HG03432 (cell line): ENCODE results near the gene IL9R.
"Not testable (repeated sequence)": the region's sequence is repeated elsewhere in the genome, so short reads cannot be mapped to it uniquely, and the experiment has no call there.

ENCODE experiments used
- ATAC-seq: cut with Tn5 transposase; IDR thresholded peaks from one replicate; pipeline ENCODE4 v1.9.1; 2021; ENCODE audit warnings: mild to moderate bottlenecking, moderate library complexity; ENCODE audit not compliant: unreplicated experiment

The IL9R gene

DNA sequence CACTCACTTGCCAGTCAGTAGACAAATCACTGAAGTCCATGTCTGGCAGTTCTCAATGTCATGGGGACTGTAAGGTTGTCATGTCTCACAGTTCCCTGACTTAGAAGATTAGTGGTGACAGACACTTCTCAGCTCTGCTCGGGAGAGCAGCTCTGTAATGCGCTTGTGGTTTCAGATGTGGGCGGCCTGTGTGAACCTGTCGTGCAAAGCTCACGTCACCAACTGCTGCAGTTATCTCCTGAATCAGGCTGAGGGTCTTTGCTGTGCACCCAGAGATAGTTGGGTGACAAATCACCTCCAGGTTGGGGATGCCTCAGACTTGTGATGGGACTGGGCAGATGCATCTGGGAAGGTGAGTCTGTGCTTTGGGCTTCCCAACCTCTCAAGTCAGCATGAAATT, at the start of gene IL9R:
TSS of gene IL9R (plus strand) at position 261 of the 400 bp plus-strand sequence. CDS start at position 325, 64 bp downstream.
- ATAC-seq, result peak; percentile 83

DNA sequence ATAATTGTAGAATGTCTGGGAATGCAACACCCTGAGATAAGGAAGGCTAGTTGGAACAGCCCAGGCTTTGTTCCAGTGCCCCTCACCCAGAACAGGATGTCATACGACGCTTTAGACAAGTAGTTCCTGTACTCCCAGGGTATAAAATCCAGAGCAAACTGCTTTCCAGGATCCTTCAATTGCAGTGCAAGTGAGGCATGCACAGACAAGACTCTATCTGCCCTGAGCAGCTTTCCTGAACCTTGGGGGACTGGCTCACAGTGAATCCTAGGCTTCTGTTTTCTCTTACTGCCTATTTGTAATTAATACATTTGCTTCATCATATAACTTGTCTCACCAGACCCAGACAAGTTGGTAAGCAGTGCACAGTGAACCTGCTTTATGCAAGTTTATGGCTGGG, 48.4 kb upstream of the IL9R start:
- ATAC-seq, result no peak

DNA sequence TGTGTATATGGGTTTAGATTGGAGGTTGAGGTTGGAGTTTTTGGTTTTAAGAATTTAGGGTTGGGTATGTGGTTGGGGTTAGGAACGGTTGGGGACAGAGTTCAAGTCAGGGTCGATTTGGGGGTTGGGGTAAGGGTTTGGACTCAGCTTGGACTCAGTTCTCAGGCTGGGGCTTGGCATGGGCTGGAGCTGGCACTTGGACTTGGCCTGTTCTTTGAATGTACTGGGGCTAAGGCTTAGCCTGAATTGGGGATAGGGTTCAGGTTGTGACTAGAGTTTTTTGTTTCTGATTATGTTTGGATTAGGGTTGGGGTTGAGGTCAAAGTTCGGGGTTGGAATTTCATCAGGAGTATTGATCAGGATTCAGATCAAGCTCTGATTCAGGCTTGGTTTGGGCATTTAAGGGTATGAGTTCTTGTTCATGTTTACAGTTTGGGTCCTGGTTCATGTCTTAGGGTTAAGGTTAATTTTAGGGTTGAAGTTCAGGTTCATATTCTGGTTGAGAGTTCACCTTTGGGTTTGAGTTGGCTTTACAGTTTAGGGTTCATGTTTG, 46.2 kb upstream of the IL9R start:
- no peak for ATAC-seq

DNA sequence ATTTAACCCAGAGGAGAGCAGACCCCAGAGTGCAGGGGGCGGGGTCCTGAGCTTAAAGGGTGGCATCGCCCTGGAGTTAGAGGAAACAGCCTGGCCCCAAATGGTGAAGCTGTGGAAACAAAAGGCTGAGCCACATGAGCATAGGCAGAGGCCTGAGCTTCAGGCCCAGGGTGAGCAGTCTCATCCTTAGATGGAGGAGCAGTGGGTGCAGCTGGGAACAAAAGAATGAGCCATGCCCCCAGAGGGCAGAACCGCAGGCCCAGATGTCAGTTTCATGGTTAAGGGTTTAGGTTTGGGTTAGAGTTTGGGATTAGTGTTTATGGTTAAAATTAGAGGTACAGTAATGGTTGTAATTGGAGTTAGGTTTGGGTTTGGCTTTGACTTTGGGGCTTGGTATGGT, 44.4 kb upstream of the IL9R start:
- no peak for ATAC-seq

DNA sequence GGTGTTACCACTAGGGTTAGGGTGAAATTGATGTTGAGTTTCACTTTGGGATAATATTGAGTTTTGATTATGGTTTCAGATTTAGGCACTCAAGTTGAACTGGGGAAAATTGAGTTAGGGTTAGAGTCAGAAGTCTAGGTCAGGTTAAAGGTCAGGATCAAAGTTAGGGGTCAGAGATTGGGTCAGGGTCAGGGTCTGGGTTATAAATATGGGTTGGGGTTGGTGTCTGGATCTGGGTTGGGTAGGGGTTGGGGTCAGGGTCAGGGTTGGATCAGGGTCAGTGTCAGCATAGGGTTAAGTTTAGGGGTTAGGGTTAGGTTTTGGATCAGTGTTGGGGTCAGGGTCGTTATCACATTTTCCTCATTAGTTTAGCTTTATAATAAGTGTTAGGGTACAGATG, 42.7 kb upstream of the IL9R start:
- ATAC-seq, result no peak

- no peak for ATAC-seq
Measured at GRCh38 chrX:155956099-155956498, 41.4 kb upstream of the IL9R start.

DNA sequence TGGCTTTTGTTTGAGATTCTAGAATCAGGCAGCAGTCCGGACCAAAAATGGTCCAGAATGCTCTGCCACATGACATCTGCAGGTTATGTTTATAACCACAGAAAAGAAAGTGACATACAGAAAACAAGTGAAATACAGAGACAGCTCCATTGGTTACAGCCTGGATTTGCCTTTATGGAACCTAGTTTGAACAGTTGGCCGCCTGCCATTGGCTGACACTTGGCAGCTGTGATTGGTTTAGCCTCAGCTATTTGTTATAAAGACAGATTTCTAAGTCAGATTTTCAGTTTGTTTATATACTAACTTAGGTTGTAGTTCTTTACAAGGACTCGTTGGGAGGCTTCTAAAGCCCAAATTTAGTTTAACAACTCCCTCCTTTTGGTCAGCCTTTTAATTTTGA, 40.8 kb upstream of the IL9R start:
- ATAC-seq, result no peak

GRCh38 chrX:155957843-155958242, 39.7 kb upstream of the IL9R start:
- ATAC-seq, result no peak

DNA sequence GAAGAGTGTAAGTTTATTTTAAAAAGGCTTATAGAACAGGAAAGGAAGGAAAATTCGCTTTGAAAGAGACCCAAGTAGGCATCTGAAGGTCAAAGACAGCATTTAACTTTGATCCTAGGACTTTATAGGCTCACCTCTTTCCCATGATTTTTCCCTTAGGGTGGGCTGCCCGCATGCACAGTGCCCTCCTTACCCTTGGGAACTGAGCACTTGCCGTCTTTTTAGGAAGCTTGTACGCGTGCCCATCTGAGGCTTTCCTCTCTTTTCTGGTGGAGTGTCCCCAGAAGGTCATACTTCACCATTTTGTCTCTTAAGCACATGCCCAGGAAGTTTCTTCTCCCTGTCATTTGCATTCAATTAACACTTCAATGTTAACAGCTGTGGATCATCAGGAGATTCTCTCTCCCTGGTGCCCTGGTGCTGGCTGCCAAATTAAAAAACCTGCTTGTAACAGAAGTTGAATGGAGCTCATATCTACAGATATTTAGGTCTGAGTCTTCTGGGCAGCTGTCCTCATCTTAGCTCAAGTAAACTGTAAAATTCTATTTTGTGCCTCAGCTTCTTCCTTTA, 38.4 kb upstream of the IL9R start:
- no peak for ATAC-seq

- no peak for ATAC-seq
Measured at GRCh38 chrX:155962906-155963305, 34.6 kb upstream of the IL9R start.

DNA sequence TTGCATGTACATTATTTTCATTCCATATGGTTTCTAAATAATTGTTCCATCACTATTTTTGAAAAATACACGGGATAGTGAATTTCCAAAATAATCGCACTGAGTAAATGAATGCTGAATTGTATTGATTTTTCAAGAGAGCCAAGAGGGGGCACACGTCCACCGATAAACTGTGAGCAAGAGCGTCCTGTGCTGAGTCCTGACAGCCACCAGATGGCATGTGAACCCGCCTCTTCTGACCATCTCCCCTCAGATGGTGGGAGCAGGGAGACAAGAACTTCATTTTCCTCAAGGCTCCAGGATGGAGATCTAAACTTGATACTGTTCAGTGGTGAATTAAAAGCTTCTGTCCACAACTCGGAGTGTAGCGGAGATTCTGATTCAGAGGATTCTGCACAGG, 30.6 kb upstream of the IL9R start:
- ATAC-seq, result no peak

- no peak for ATAC-seq
Measured at GRCh38 chrX:155967653-155968325, 29.7 kb upstream of the IL9R start.

GRCh38 chrX:155968326-155968661, 29.2 kb upstream of the IL9R start:
- ATAC-seq, result no peak

GRCh38 chrX:155968791-155969190, 28.7 kb upstream of the IL9R start:
- ATAC-seq, result no peak

GRCh38 chrX:155971658-155972057, 25.8 kb upstream of the IL9R start:
- not testable (repeated sequence) for ATAC-seq

- ATAC-seq, result not testable (repeated sequence)
Measured at GRCh38 chrX:155972241-155972640, 25.3 kb upstream of the IL9R start.

DNA sequence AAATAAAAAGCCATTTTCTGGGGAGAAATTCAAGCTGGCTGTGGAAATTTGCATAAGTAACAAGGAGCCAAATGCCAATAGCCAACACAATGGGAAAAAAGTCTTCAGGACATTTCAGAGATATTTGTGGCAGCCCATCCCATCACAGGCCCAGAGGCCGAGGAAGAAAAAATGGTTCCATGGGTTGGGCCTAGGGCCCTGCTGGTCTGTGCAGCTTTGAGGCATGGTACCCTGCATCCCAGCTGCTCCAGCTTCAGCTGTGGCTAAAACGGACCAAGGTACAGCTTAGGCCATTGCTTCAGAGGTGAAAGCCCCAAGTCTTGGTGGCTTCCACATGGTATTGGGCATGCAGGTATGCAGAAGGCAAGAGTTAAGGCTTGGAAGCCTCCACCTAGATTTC, 14.2 kb upstream of the IL9R start:
- ATAC-seq, result no peak

GRCh38 chrX:155985208-155985607, 12.3 kb upstream of the IL9R start:
- ATAC-seq, result no peak

- ATAC-seq, result not testable (repeated sequence)
Measured at GRCh38 chrX:155986995-155987394, 10.5 kb upstream of the IL9R start.

GRCh38 chrX:155988859-155989258, 8.6 kb upstream of the IL9R start:
- no peak for ATAC-seq

DNA sequence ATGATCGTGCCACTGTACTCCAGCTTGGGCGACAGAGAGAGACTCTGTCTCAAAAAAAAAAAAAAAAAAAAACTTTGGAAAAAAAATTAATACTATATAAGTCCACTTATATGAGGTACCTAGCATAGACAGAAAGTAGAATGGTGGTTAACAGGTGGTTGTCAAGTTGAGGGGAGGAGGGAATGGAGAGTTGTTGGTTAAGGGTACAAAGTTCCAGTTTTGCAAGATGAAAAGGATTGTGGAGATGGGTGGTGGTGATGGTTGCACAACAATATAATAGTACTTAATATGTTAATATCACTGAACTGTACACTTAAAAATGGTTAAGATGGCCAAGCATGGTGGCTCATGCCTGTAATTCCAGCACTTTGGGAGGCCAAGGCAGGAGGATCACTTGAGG, 4.1 kb upstream of the IL9R start:
- ATAC-seq, result no peak

- ATAC-seq, result no peak
Measured at GRCh38 chrX:155995321-155995875, 2.1 kb upstream of the IL9R start.
